HG02623 (cell line): Measurements from ENCODE around the gene EVA1C.
"Not testable (repeated sequence)": the region's sequence is repeated elsewhere in the genome, so short reads cannot be mapped to it uniquely, and the experiment has no call there.

Experiments
- ATAC-seq: cut with Tn5 transposase; IDR thresholded peaks from one replicate; pipeline ENCODE4 v1.9.1; 2021; ENCODE audit warnings: moderate library complexity; ENCODE audit not compliant: unreplicated experiment

EVA1C gene

GRCh38 chr21:32521736-32522355 is 109.3 kb downstream of the EVA1C start:
- no peak for ATAC-seq

DNA sequence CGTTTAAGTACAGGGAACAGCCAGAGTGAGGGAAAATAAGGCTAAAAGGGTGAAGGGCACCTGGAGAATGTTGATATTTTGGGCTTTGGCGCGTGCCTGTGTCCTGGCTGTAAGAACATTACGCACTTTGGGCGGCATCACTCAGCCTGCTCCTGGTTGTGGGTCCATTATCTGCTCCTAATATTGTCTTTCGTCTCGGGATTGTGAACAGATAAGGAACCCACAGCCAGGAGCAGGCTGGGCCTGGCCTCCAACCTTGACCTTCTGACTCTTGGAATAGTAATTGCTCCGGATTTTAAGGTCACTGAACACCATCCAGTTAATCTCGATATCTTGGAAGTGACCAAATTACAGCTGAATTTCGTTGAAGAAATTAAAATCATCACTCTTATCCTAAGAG is 111.0 kb downstream of the EVA1C start:
- no peak for ATAC-seq

DNA sequence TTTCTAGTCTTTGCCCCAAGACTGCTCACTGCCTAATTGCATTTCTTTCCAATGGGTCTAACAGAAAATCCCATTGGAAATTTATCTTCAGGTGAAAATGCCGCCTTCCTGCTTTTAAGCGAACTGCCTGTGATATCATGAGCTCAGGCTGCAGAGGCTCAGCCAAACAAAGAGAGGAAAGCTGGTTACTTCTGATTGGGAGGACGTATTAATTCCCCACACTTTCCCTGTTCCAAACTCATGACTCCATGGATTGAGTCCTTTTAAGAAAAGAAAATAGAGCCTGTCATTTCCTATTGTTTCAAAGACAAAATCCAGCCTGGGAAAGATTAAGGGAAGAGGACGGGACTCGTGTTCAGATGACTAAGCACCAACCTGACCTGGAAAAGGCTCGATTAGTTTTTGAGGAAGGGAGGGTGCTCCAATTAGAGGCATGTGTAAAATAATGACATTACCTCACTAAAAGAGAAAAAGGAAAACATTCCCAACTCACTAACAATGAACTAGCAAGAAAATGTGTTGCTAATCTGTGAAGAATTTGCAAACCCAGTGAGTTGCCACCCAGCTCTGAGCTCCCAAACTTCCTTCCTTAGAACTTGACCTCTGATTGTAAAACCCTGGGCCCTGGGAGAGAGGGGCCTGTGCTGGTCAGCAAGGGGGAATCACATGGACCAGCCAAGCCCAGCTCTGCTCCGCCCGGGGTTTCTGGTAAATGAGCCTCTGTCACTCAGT is 111.6 kb downstream of the EVA1C start:
- ATAC-seq: no peak

DNA sequence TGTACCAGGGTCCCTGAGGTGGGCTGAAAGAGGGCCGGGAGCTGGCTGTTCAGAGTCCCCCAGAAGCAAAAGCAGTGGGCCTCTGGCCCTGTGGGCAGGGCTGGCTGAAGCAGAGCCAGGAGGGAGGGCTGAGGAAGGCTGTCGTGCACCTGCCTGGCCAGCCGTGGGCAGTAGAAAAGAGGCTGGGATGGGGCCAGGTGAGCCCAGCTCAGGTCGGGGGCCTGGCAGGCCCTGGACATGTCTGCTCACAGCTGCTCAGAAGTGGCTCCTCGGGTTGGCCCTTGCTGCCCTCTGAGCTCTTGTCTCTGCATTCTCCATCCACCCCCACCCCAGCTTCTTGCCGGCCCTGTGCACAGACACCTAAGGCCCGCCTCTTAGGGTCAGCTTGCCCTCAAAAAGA is 112.8 kb downstream of the EVA1C start:
- ATAC-seq: no peak

DNA sequence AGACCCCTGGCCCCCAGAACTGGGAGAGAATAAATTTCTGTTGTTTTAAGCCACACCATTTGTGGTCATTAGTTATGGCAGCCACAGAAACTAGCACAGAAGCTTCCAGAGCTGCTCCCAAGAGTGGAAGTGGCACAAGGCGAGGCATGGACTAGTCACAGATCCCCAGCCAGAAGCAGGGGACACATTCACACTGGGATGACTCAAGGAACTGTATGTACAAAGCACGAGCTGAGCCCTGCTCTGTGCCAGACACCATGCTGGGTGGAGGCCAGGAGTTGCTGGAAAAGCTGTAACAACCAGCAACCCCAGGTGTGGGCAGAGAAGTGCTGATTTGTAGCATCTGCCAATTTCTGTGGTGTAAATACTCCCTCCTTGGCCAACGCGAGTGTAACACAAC is 117.2 kb downstream of the EVA1C start:
- ATAC-seq: no peak

DNA sequence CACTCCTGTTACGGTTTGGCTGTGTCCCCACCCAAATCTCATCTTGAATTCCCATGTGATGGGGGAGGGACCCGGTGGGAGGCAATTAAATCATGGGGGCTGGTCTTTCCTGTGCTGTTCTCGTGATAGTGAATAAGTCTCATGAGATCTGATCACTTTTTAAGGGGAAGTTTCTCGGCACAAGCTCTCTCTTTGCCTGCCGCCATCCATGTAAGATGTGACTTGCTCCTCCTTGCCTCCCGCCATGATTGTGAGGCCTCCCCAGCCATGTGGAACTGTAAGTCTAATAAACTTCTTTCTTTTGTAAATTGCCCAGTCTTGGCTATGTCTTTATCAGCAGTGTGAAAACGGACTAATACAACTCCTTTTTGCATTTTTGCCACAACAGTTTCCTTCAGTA is 118.3 kb downstream of the EVA1C start:
- not testable (repeated sequence) for ATAC-seq

GRCh38 chr21:32531561-32531960 is 119.1 kb downstream of the EVA1C start:
- ATAC-seq: not testable (repeated sequence)

DNA sequence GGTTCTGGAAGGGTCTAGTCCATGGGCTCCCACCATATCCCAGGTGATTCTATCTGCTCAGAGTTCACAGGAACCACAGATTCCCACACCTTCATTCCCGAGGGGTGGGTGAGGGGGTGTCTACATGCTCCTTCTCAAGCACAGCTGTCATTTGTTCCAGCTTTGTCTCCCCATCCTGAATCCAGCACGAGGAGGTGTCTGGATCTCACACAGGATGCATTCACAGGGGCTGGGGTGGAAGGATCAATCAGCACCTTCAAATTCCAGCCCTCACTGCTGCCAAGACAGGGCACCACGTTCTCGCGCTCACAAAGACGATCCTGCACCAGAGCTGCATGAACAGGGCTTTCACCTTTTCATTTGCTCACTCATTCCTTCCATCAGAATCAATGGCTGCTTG is 120.1 kb downstream of the EVA1C start:
- ATAC-seq: no peak

GRCh38 chr21:32533053-32533452 is 120.5 kb downstream of the EVA1C start:
- no peak for ATAC-seq

GRCh38 chr21:32533611-32534010 is 121.1 kb downstream of the EVA1C start:
- no peak for ATAC-seq

- ATAC-seq: no peak
Observed at GRCh38 chr21:32534113-32534512, 121.6 kb downstream of the EVA1C start.

DNA sequence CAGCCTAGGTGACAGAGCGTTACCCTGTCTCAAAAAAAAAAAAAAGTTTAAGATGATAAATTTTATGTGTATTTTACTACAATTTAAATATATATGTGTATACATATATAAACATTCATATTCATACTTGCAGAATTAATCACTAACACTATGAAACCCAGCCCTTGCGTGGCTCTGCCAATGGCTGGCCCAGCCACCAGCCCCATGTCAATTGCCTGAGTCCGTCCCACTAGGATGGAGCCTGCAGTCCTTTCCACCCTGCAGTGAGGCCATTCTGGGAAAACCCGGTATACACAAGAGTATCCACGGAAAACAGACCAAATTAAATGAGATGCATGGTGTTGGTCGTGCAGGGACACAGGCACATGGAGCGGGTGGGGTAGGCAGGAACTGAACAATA is 123.1 kb downstream of the EVA1C start:
- ATAC-seq: no peak

DNA sequence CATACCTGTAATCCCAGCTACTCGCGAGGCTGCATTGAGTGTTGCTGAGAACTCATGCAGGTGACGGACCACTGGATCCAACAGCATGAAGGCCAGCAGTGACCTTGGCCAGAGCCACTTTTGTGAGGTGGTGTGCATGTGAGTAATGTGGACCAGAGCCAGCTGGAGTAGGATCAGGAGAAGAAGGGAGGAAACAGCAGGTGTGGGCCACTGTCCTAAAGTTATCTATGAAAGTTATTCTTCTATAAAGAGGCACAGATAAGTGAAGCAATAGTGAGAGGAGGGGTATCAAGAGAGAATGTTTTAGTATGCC is 125.0 kb downstream of the EVA1C start:
- no peak for ATAC-seq

- ATAC-seq: no peak
Observed at GRCh38 chr21:32538147-32538792, 125.8 kb downstream of the EVA1C start.

DNA sequence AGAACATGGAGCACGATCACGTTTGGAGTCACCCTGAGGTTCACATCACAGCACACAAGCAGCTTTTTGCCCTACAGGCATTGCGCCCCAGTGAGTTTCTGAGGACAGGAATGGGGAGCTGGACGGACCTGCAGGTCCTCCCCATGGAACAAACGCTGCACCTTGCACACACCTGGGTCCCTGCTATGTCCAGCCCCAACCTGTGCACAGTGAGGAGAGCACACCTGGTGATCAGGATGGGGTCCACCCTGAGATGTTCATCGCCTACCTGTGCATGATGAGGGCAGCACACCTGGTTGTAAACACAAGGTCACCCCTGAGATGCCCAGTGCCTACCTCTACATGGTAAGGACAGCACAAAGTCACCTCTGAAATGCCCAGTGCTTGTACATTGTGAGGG is 126.9 kb downstream of the EVA1C start:
- ATAC-seq: no peak

DNA sequence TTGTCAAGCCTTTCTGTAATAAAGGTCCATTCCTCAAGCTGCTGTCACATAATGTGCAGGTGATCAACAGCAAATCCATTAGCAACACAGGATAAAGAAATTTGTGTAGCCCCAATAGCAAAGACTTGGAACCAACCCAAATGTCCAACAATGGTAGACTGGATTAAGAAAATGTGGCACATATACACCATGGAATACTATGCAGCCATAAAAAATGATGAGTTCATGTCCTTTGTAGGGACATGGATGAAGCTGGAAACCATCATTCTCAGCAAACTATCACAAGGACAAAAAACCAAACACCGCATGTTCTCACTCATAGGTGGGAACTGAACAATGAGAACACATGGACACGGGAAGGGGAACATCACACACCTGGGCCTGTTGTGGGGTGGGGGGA is 130.6 kb downstream of the EVA1C start:
- not testable (repeated sequence) for ATAC-seq

GRCh38 chr21:32543975-32544374 is 131.5 kb downstream of the EVA1C start:
- ATAC-seq: no peak

- no peak for ATAC-seq
Observed at GRCh38 chr21:32544697-32545096, 132.2 kb downstream of the EVA1C start.

GRCh38 chr21:32545948-32546441 is 133.5 kb downstream of the EVA1C start:
- no peak for ATAC-seq

DNA sequence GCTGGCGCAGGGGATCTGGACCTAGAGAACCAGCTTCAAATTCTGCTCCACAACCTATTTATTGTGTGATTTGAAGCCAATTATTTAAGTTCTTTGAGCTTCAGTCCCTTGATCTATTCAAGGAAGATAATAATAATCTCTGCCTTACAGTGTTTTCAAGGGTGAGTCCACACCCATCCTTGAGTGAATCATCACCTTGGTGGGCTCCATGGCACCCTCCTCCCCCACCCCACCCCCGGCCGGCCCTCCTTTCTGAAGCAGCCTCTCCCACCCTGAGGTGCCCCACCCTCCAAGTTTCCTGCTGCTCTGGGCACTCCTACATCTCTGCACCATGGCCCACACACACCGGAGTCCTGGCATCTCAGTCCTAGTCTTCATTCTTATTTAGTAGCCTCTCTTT is 134.5 kb downstream of the EVA1C start:
- no peak for ATAC-seq

- no peak for ATAC-seq
Observed at GRCh38 chr21:32548978-32549377, 136.5 kb downstream of the EVA1C start.

- no peak for ATAC-seq
Observed at GRCh38 chr21:32549440-32549839, 136.9 kb downstream of the EVA1C start.
